Measurements from ENCODE around the gene ANKHD1. TPM values are rescaled to one million over a fixed set of nuclear protein-coding genes. Genes with fewer than 3 reads are reported as not detected.

The ANKHD1 gene
- total and polyA plus RNA-seq, 2 of the 8 experiments (the other 6 are each of a cell fraction or from before 2014, with no cell fraction given): 69.9 to 108 TPM

DNA sequence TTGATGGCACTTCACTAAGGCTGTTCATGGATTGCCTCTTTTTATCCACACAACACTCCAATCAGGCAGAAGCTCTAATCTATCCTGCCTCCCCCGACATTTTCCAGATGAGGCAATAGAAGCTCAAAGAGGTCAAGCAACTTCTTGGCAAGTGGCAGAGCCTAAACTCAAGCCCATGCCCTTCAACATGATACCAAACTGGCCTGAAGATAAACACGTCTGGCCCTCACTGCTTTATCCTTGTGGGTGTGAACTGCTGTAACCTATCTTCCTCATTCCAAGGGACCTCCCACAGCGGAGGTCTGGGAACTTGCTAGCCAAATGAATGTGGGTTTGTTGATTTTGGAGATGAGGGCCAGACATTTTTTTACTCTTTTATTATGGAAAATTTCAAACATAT is 172.5 kb downstream of the ANKHD1 start (continued):
- TF ChIP-seq PHF8 (conservative IDR thresholded peaks at IDR 0.05; ENCODE audit: low read depth, low read length) (no peak), RBBP5 (IDR thresholded peaks at IDR 0.05; ENCODE audit: borderline replicate concordance, low read depth, low read length) (no peak)

Data from H1 (cell line).